Measurements from ENCODE around the gene OR6N1.

OR6N1 gene, protein sequence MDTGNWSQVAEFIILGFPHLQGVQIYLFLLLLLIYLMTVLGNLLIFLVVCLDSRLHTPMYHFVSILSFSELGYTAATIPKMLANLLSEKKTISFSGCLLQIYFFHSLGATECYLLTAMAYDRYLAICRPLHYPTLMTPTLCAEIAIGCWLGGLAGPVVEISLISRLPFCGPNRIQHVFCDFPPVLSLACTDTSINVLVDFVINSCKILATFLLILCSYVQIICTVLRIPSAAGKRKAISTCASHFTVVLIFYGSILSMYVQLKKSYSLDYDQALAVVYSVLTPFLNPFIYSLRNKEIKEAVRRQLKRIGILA

DNA sequence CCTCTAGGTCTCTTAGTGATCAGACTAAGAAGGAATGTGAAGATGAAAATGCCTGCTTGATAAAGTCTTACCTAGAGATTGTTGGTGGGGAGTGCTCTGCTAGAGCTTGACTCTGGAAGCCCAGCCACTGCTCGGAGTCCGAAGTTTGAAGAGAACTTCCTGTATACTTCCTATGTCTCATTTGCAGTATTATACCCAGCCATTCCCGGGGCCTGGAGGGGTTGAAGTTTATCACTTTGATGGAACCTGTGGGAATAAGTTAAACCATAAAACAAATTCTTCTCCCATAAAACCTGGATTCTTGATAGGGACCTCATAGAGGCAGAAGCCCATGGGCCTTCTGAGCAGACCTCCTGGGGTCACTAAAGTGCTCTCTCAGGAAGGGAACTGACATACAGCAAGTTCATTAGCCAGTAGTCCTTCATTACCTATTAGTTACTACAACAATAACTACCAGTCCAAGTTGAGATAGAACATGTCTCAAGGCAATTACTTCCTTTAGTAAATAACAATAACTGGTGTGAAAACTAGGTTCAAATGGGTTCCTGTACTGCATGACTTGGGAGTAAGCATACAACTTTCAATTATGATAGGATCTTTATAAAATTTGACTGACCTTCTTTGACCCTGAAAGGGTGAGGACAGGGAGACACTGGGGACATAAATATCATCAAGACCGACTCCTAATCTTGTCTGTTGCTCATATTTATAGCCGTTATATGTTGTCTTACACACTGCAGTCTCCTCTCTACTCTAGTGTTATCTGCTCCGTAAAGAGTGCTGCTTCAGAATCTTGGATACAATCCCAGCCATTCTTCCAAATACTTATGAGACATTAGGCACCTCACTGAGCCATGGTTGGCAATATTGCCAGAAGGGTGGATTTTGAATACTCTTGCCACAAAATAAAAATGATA, at the start of gene OR6N1:
Gene OR6N1, minus strand, starts transcription at position 246 of the 917 bp plus-strand sequence. CDS start 5,513 bp downstream, outside the sequence.
- DNase-seq (ENCODE audit: low read depth in 2 of 2, low spot score in 1 of 2) = no peak

DNA sequence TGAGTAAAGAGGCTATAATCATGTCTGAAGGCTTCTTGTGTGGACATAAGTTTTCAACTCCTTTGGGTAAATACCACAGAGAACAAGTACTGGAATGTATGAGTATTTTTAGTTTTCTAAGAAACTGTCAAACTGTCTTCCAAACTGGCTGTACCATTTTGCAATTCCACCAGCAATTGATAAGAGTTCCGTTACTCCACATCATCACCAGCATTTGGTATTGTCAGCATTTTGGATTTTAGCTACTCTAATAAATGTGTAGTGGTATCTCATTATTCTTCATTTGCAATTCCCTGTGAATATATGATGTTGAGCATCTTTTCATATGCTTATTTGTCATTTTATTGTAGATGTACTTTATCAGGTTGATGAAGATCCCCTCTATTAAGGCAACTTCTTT, 49.7 kb upstream of the OR6N1 start:
- DNase-seq (ENCODE audit: low read depth in 2 of 2, low spot score in 1 of 2) = no peak

DNA sequence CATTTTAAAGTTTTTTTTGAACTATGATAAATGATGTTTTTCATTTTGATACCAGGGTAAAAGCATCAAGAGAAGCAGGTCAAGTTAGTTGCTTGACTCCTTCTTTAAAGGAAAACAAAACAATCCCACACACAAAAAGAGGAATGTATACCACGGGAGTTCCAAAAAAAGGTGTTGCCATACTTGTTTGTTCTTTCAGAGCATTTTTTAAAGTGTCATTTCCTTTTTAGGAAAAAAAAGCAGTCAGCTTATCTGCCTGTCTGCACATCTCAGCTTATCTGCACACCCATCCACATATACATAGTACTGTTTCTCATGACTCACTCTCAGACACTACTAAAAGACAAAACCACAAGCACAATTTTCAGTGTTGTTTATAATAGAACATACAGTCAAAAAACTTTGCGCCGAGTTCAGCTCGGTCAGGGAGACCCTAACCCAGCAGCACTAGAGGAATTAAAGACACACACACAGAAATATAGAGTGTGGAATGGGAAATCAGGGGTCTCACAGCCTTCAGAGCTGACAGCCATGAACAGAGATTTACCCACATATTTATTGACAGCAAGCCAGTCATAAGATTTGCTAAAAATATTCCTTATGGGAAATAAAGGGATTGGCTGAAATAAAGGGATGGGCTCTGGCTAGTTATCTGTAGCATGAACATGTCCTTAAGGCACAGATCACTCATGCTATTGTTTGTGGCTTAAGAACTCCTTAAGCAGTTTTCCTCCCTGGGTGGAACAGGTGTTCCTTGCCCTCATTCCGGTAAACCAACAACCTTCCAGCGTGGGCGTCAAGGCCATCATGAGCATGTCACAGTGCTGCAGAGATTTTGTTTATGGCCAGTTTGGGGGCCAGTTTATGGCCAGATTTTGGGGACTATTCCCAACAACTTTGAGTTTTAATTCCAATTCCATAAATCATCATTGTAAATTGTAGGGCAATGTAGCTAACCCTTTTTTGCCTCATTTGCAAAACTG, 47.8 kb upstream of the OR6N1 start:
- DNase-seq (ENCODE audit: low read depth in 2 of 2, low spot score in 1 of 2) = no peak

DNA sequence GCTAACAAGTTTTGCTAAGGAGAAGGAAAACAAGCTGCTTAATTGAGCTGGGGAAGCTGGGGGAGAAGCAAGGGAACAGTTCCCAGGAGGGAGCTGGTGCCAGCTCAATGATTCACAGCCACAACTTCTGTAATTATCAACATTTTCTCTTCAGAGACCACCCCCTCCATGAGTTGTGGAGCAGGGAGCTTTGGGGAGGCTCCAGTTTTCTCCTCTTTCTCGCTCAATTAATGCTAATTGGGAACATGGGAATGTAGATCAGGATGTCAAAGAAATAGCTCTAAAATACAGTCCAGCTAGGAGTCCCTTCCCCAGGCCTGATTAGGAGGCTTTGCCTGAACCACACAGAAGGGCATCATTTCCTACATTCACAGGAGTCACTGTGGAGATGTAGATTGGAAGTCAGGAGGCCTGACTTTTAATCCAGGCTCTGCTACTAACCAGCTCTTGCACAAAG, 47.0 kb upstream of the OR6N1 start:
- DNase-seq (ENCODE audit: low read depth in 2 of 2, low spot score in 1 of 2) = no peak

DNA sequence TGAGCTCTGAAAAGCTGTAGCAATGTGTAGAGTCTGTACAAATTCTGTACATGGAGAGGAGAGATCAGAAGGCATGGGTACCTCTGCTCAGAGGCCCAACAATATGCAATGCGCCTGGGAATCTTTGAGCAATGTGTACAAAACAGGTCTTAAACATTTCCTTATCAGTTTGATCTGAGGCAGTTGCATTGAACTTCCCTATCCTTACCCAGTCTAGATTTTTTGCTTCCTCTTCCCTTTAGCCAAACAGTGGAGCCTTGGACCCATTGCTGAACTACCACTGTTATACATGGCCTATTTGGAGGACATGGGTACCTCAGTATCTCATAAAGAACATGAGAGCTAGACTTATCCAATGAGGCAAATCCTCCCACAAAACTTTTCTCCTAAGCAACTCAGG, 46.6 kb upstream of the OR6N1 start:
- no peak for DNase-seq (ENCODE audit: low read depth in 2 of 2, low spot score in 1 of 2)

DNA sequence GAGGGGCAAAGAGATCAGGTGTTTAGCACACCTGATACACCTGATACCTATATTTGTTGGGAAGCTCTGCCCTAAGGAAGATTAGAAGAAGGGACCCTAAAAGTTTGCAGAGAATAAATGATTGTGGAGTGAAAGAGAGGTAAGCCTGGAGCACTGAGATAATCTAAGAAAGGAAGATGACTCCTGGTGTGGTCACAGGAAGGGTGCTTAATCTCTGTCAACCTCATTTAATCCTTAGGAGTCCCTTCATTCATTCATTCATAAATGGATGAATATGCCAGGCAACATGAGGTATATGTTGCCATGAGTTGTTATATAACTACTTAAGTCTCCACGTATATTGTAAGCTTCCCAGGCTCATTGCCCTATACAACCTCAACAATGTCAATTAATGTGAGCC, 43.0 kb upstream of the OR6N1 start:
- DNase-seq (ENCODE audit: low read depth in 2 of 2, low spot score in 1 of 2) = no peak

DNA sequence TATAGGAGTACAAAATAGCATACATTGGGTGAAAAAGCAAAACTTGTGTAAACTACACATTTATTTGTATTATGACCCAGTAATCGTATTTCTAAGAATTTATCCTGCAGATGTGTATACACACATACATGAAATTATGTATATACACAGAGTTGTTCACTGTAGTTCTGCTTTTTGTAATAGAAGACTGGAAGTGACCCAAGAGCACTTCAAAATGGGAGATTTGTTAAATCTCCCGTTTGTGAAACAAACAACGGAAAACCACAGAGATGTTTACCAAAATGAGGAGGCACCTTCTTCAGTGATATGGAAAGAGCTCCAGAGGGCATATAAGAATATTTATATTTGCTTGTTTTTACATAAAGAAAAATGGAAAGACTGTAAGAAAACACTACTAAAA, 41.2 kb upstream of the OR6N1 start:
- no peak for DNase-seq (ENCODE audit: low read depth in 2 of 2, low spot score in 1 of 2)

DNA sequence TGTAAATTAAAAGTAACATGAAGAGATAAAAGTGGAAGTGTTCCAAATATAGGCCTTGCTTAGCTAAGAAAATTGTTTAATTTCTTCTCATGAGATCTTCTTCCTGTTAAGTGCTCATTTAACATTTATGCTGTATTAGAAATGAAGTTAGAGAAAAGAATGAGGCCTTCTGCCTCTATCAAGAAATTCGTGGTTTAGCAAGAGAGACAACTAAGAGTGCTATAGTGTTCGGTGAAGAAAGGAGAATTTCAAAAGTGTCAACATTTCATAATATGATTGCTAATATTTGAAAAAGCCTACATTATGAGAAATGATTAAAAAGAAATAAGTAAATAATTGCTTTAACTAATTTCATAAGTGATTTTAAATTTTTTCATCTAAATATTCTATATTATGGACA, 40.3 kb upstream of the OR6N1 start:
- DNase-seq (ENCODE audit: low read depth in 2 of 2, low spot score in 1 of 2) = no peak

DNA sequence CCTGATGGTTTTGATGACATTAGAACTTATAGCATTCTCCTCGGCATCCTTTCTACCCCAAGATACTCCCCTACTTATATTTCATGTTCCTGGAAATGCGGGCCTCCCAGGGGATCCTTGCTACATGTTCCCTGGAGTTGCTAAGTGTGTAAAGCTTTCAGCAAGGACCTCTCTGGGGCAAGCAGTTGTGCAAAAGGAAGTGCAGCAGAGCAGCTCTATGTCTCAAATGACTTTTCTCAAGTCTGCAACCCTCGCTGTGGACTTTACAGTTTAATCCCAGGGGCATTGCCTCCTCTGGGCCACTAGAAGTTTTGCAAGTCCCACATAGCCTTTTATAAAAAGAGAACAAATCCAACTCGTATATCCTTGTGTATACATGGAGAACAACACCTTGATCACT, 38.3 kb upstream of the OR6N1 start:
- DNase-seq (ENCODE audit: low read depth in 2 of 2, low spot score in 1 of 2) = no peak

DNA sequence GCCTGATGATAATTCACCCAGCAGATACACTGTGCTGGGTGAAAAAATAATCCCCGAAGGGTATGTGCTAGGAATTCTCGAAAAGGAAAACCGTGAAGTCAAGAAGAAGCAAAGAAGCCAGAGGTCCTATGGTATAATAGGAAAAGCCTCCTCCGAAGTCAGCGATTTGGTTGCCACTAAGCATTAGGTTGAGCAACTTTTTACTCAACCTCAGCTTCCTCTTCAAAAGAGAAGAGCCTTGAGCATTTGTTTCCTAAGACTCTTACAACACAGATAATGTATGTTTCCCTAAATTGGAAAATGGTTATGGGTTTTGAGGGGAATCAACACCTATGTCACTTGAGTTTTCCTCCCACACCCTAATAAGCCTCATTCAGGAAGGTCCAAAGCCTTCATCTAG, 37.9 kb upstream of the OR6N1 start:
- no peak for DNase-seq (ENCODE audit: low read depth in 2 of 2, low spot score in 1 of 2)

DNA sequence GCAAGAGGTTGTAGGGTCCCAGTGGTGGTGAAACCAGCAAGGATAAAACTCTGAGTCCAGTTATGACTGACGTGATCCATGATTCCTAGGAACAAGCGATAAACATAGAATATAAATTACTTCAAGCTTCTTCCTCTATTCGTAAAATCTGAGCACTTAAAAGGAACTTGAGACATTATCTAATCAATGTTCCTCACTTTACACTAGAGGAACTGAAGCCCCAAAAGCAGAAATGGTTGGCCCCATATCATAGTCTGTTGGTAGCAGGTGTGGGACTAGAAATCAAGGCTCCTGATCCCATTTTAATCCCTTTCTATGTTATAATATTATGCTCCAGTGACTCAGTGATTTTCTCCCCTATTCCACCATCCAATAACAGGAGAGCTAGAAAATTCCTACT, 37.3 kb upstream of the OR6N1 start:
- no peak for DNase-seq (ENCODE audit: low read depth in 2 of 2, low spot score in 1 of 2)

DNA sequence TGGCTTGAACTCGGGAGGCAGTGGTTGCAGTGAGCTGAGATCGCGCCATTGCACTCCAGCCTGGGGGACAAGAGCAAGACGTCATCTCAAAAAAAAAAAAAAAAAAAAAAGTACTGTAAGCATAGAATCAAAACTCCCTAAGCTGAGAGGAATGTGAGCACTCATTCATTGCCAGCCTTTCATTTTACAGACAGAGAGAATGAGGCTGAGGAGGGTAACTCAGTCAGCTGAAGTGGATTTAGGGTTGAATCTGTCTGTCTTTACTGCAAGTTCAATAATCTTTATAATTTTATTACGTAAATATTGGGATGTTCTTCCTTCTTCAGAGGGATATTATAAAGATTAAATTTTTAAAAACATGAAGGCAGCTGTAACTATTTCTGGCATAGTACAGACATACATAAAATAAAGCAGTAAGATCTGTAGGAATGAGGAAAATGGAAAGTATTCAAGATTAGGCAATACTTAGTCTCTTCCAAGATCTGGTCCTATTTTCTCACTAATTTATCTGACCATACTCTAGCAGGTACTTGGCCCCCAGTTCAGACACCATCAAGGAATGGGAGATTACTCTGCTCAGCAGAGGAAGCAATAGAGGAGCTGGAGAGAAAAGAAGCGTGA, 35.0 kb upstream of the OR6N1 start:
- no peak for DNase-seq (ENCODE audit: low read depth in 2 of 2, low spot score in 1 of 2)

DNA sequence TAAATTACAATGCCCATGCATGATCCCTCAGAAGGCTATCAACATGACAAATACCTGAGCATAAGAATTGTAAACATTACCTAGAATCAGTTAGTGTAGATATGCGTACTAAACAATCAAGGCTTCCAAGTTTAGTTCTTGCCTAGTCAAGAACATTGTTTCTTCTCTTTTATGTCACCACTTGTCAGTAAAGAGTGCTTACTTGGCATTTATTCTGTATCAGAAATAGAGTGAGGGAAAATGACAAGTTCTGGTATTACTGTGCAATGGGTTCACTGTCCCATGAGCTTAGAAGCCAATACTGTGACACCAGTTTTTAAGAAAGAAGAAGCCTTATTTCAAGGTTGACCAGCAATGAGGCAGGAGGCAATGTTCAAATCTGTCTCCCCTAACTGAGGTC, 31.7 kb upstream of the OR6N1 start:
- no peak for DNase-seq (ENCODE audit: low read depth in 2 of 2, low spot score in 1 of 2)

DNA sequence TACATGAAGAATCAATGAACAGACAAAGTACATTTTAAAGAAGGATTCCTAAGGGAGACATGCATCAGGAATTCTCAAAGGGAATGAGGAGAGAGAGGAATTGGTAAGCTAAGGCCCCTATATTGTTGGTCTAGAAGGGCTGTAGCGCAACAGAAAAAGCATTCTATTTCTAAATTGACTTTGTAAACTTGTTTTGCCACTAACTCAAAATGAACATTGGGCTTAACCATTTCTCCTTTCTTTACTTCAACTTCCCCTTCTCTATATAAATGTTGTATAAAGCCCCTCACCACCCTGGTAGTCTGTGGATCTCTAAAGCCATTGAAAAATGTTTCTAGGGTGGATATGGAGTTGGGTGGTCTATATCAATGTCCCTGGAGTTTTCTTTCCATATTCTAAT, 29.4 kb upstream of the OR6N1 start:
- DNase-seq (ENCODE audit: low read depth in 2 of 2, low spot score in 1 of 2) = no peak

DNA sequence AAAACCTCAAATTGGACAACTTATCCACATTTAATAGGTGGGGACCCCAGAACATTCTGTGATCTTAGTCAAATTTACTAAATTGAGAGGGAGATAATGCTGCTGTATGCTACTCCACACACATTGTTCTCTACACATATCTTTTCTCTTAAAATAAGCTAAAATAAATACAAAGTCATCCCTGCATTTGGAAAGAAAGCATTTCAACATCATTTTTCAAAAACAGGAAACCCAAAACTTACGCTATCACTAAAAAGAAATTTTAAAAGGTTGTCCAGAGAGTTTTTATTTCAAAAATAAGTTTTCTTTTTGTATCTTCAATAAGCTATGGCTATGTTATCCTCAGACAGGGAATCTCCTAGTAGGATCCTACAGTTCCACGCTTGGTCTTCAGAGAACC, 28.5 kb upstream of the OR6N1 start:
- DNase-seq (ENCODE audit: low read depth in 2 of 2, low spot score in 1 of 2) = no peak

DNA sequence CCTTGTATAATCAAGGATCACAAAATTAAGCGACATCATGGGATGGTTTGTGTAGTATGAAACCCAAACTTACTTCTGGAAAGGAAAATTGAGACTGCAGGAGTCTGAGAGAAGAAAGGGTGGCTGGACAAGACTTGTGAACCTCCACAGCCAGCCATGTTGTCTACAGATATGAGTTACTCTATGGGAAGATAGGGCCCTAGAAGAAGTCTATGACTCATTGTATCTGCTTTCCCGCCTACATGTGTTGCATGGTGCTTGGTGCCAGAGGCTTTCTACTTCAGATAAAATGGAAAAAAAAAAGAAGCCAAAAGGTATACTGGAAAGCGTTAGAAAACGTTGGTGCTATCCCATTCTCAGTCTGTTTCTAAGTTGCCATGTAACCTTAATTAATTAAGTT, 27.7 kb upstream of the OR6N1 start:
- DNase-seq (ENCODE audit: low read depth in 2 of 2, low spot score in 1 of 2) = no peak

DNA sequence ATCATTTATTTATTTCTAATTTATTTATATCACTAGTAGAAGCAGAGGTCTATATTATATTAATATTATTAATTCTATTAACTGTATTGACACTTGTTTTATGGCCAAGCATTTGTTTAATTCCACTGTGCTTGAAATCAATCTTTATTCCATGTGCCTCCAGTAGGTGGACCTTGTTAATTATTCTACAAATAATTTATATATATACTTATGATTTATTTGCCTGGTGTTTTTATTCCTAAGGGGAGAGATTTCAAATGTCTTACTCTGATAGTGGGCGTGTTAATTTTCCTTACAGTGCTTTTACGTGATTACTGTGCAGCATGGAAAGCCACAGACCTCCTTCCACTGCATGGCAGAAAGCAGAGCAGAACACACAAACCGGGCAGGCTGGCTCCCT, 26.5 kb upstream of the OR6N1 start:
- DNase-seq (ENCODE audit: low read depth in 2 of 2, low spot score in 1 of 2) = no peak

DNA sequence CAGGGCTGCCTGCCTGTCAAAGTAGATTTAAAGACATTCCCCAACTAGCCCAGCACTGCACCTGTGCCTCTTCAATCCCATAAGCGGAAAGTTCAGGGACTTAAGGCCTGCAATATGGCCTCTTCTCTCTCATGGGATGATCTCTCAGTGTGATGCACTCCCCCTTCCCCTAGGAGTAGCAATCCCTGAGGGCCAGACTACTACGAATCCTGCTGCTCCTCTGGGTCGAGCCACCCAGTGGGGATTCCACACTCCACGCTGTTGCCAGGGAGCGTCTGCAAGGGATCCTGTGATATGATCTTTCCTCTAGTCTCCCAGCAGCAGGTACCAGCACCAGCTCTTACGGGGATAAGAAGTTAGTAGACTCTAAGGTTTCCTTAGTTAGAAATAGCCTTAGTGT, 22.3 kb upstream of the OR6N1 start:
- DNase-seq (ENCODE audit: low read depth in 2 of 2, low spot score in 1 of 2) = no peak

DNA sequence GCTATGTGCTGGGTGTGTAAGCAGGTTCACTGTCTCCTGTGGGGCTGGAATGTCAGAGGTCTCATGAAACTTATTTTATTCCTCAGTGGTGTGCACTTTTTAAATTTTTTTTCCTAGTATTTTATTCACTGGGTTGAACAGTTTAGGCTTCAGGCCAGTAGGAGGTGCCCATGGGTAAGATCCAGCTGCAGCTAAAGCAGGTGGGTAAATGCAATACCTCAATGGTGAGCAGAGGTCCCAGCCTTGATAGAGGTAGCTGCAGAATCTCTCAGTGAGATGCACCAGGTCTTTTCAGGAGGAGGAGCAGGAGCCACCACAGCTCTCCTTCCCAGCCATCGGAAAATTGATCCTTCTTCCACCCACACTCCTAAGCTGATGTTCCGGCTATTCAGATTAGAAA, 21.6 kb upstream of the OR6N1 start:
- peak in 1 of 2 donors; percentile 11 for DNase-seq (ENCODE audit: low read depth in 2 of 2, low spot score in 1 of 2)

DNA sequence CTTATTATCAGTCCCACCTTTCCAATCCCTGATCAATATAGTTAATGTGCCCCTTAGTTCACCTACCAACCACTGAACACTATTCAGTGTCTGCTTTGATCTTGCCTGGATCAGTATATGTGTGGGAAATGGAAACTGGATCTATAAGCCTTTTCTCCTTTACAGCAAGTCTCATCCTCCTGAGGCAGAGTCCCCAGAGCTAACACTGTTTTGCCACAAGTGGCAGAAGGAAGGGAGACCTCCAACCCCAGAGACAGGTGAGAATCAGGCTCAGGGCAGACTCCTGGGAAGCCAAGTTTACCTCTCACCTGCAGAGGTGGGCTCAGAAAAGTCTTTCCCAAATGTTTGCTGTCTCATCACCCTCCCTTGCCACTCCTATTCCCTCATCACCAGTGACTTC, 9.1 kb upstream of the OR6N1 start, which contains the start of gene OR6N2:
Gene OR6N2, minus strand, starts transcription at position 101 of the 400 bp plus-strand sequence. CDS start 3,569 bp downstream, outside the sequence.
- DNase-seq (ENCODE audit: low read depth in 2 of 2, low spot score in 1 of 2) = no peak

DNA sequence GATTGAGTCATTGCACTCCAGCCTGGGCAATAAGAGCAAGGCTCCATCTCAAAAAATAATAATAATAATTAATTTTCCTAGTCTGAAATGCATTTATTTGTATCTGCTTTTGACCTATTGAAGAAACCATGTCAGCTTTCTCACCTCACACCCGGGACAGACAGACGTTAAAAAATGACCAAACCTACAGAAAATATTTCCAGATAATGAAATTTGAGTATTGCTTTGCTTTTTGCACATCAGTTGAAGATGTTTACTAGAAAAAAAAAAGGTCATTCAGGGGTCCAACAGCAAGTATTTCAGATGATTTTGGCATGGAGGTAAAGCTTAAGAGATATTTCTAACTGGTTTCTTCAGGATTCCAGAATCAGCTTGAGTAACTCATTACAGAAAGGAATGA, 17.6 kb downstream of the OR6N1 start, which contains the start of gene OR6K6:
Gene OR6K6, plus strand, starts transcription at position 301 of the 400 bp plus-strand sequence. CDS start 168 bp downstream, outside the sequence.
- DNase-seq (ENCODE audit: low read depth in 2 of 2, low spot score in 1 of 2) = no peak
